ENCODE measurements around the gene LUC7L.

- TF ChIP-seq EP300 (IDR thresholded peaks at IDR 0.05) (no peak), CTCF (IDR thresholded peaks at IDR 0.05) (no peak), POLR2A (IDR thresholded peaks at IDR 0.05) (no peak)
These were observed 20.2 kb upstream of the LUC7L start for GRCh38 chr16:249431-249830.

All from ovary (tissue), 3 donors.